ENCODE results near the gene TMCC1.
"Not testable (repeated sequence)": the region's sequence is repeated elsewhere in the genome, so short reads cannot be mapped to it uniquely, and the experiment has no call there.

Gene TMCC1

GRCh38 chr3:129657261-129658046 lies 236.1 kb downstream of the TMCC1 start:
- no peak overlapping the region for H3K4me3 Mint-ChIP-seq
- peak overlapping the region; percentile 5 for H3K27ac Mint-ChIP-seq
- no peak for DNase-seq (ENCODE audit: low spot score in 2 of 2)
- peaks cover 8% of the 10 kb centered on the region for H3K4me1 Mint-ChIP-seq
- no peak for ATAC-seq
- H3K9me3 Mint-ChIP-seq = no peaks in the 10 kb centered on the region
- no peaks in the 10 kb centered on the region for H3K36me3 Mint-ChIP-seq

GRCh38 chr3:129656659-129657247 lies 236.8 kb downstream of the TMCC1 start:
- no peak overlapping the region for H3K4me3 Mint-ChIP-seq
- DNase-seq (ENCODE audit: low spot score in 2 of 2) = no peak
- peak overlapping the region; percentile 5 for H3K27ac Mint-ChIP-seq
- no peaks in the 10 kb centered on the region for H3K36me3 Mint-ChIP-seq
- H3K4me1 Mint-ChIP-seq = peaks cover 8% of the 10 kb centered on the region
- H3K9me3 Mint-ChIP-seq = no peaks in the 10 kb centered on the region
- ATAC-seq = no peak

GRCh38 chr3:129655291-129655700 lies 238.2 kb downstream of the TMCC1 start:
- no peaks in the 10 kb centered on the region for H3K9me3 Mint-ChIP-seq
- peaks cover 11% of the 10 kb centered on the region for H3K36me3 Mint-ChIP-seq
- no peak for ATAC-seq
- no peak overlapping the region for H3K27ac Mint-ChIP-seq
- peaks cover 9% of the 10 kb centered on the region for H3K4me1 Mint-ChIP-seq
- no peak overlapping the region for H3K4me3 Mint-ChIP-seq
- no peak for DNase-seq (ENCODE audit: low spot score in 2 of 2)

GRCh38 chr3:129654131-129654530 lies 239.4 kb downstream of the TMCC1 start:
- no peaks in the 10 kb centered on the region for H3K9me3 Mint-ChIP-seq
- H3K4me1 Mint-ChIP-seq = peaks cover 13% of the 10 kb centered on the region
- DNase-seq (ENCODE audit: low spot score in 2 of 2) = no peak
- peaks cover 11% of the 10 kb centered on the region for H3K36me3 Mint-ChIP-seq
- H3K4me3 Mint-ChIP-seq = no peak overlapping the region
- ATAC-seq = no peak
- H3K27ac Mint-ChIP-seq = no peak overlapping the region

- Mint-ChIP-seq H3K4me3 (no peak overlapping the region), H3K27ac (no peak overlapping the region), H3K36me3 (peaks cover 11% of the 10 kb centered on the region), H3K4me1 (peaks cover 8% of the 10 kb centered on the region), H3K9me3 (no peaks in the 10 kb centered on the region)
- ATAC-seq = no peak
- no peak for DNase-seq (ENCODE audit: low spot score in 2 of 2)
These were observed 240.5 kb downstream of the TMCC1 start for GRCh38 chr3:129653019-129653418.

GRCh38 chr3:129651435-129652202 lies 241.9 kb downstream of the TMCC1 start:
- peaks cover 6% of the 10 kb centered on the region for H3K4me1 Mint-ChIP-seq

GRCh38 chr3:129650256-129650872 lies 243.1 kb downstream of the TMCC1 start:
- no peaks in the 10 kb centered on the region for H3K9me3 Mint-ChIP-seq
- H3K27ac Mint-ChIP-seq = no peak overlapping the region
- H3K36me3 Mint-ChIP-seq = peaks cover 11% of the 10 kb centered on the region
- no peak overlapping the region for H3K4me3 Mint-ChIP-seq
- H3K4me1 Mint-ChIP-seq = peaks cover 6% of the 10 kb centered on the region
- DNase-seq (ENCODE audit: low spot score in 2 of 2) = peak; percentile 24 to 66
- ATAC-seq = peak; percentile 58

More at GRCh38 chr3:129651435-129652202, 241.9 kb downstream of the TMCC1 start:
- Mint-ChIP-seq H3K36me3 (peaks cover 11% of the 10 kb centered on the region), H3K4me3 (no peak overlapping the region), H3K27ac (no peak overlapping the region), H3K9me3 (no peaks in the 10 kb centered on the region)
- no peak for ATAC-seq
- DNase-seq (ENCODE audit: low spot score in 2 of 2) = no peak

- Mint-ChIP-seq H3K4me1 (peaks cover 6% of the 10 kb centered on the region), H3K27ac (no peak overlapping the region), H3K9me3 (no peaks in the 10 kb centered on the region), H3K36me3 (peaks cover 11% of the 10 kb centered on the region), H3K4me3 (no peak overlapping the region)
- DNase-seq (ENCODE audit: low spot score in 2 of 2) (no peak), ATAC-seq (no peak)
These were observed 245.1 kb downstream of the TMCC1 start for GRCh38 chr3:129648391-129648790.

- Mint-ChIP-seq H3K4me3 (no peak overlapping the region), H3K36me3 (no peaks in the 10 kb centered on the region), H3K9me3 (no peaks in the 10 kb centered on the region), H3K27ac (no peak overlapping the region), H3K4me1 (peaks cover 4% of the 10 kb centered on the region)
- DNase-seq (ENCODE audit: low spot score in 2 of 2) (no peak), ATAC-seq (no peak)
These were observed 248.2 kb downstream of the TMCC1 start for GRCh38 chr3:129645286-129645685.

- H3K9me3 Mint-ChIP-seq = no peaks in the 10 kb centered on the region
- DNase-seq (ENCODE audit: low spot score in 2 of 2) = no peak
- H3K36me3 Mint-ChIP-seq = no peaks in the 10 kb centered on the region
- H3K4me3 Mint-ChIP-seq = no peak overlapping the region
- ATAC-seq = no peak
- H3K4me1 Mint-ChIP-seq = no peaks in the 10 kb centered on the region
- no peak overlapping the region for H3K27ac Mint-ChIP-seq
These were observed 248.7 kb downstream of the TMCC1 start for GRCh38 chr3:129644836-129645235.

GRCh38 chr3:129641567-129642260 lies 251.8 kb downstream of the TMCC1 start:
- DNase-seq (ENCODE audit: low spot score in 2 of 2); H3K4me3 Mint-ChIP-seq; H3K27ac Mint-ChIP-seq; ATAC-seq; H3K4me1 Mint-ChIP-seq; H3K36me3 Mint-ChIP-seq; H3K9me3 Mint-ChIP-seq: not testable (repeated sequence)

GRCh38 chr3:129640985-129641384 lies 252.5 kb downstream of the TMCC1 start:
- not testable (repeated sequence) for H3K27ac Mint-ChIP-seq; H3K36me3 Mint-ChIP-seq; H3K4me3 Mint-ChIP-seq; DNase-seq (ENCODE audit: low spot score in 2 of 2); H3K9me3 Mint-ChIP-seq; H3K4me1 Mint-ChIP-seq; ATAC-seq

- H3K36me3 Mint-ChIP-seq = no peaks in the 10 kb centered on the region
- H3K4me3 Mint-ChIP-seq = no peak overlapping the region
- peaks cover 7% of the 10 kb centered on the region for H3K4me1 Mint-ChIP-seq
These were observed 255.0 kb downstream of the TMCC1 start for GRCh38 chr3:129638481-129638880.

GRCh38 chr3:129636082-129636481 lies 257.4 kb downstream of the TMCC1 start:
- ATAC-seq (no peak), DNase-seq (ENCODE audit: low spot score in 2 of 2) (no peak)
- Mint-ChIP-seq H3K9me3 (no peaks in the 10 kb centered on the region), H3K36me3 (no peaks in the 10 kb centered on the region), H3K4me3 (no peak overlapping the region), H3K4me1 (peaks cover 9% of the 10 kb centered on the region), H3K27ac (no peak overlapping the region)

More at GRCh38 chr3:129638481-129638880, 255.0 kb downstream of the TMCC1 start:
- ATAC-seq = no peak
- DNase-seq (ENCODE audit: low spot score in 2 of 2) = no peak
- no peaks in the 10 kb centered on the region for H3K9me3 Mint-ChIP-seq
- no peak overlapping the region for H3K27ac Mint-ChIP-seq

- ATAC-seq (no peak), DNase-seq (ENCODE audit: low spot score in 2 of 2) (no peak)
- Mint-ChIP-seq H3K9me3 (no peaks in the 10 kb centered on the region), H3K4me1 (peaks cover 9% of the 10 kb centered on the region), H3K36me3 (no peaks in the 10 kb centered on the region), H3K27ac (no peak overlapping the region), H3K4me3 (no peak overlapping the region)
These were observed 257.9 kb downstream of the TMCC1 start for GRCh38 chr3:129635656-129636055.

Data from stimulated activated effector memory CD8-positive, alpha-beta T cell treated with anti-CD3 and anti-CD28 coated beads, Interleukin-12 subunit alpha, Interleukin-12 subunit beta, amount 100 ng/mL, for 72 hours (primary cell).